Right atrium auricular region (tissue), 2 donors: ENCODE results near the gene FFAR2. TPM values are rescaled to one million over a fixed set of nuclear protein-coding genes. Genes with fewer than 3 reads are reported as not detected.

Source experiments
- DNase-seq: peaks from one replicate; pipeline ENCODE4 v3.0.0-alpha.2; 2019; ENCODE audit warnings: low spot score
- H3K27ac ChIP-seq, 2 donors: fragments of 200-600 bp; sonication (generic); 1 replicate in 1 of 2; 2 replicates in 1 of 2; pipeline ENCODE4 v1.5.1; 2016 to 2019
- H3K27me3 ChIP-seq, 2 donors: fragments of 200-600 bp; sonication (generic); one replicate each; pipeline versions ENCODE4 v1.5.1 to v1.6.0; 2017 to 2019
- H3K36me3 ChIP-seq: fragments of 200-600 bp; sonication (generic); one replicate; pipeline ENCODE4 v1.5.1; 2016
- H3K4me1 ChIP-seq, 2 donors: fragments of 200-600 bp; sonication (generic); one replicate each; pipeline versions ENCODE4 v1.5.1 to v1.6.0; 2017 to 2019
- H3K4me3 ChIP-seq, 2 donors: fragments of 200-600 bp; sonication (generic); 1 replicate in 1 of 2; 2 replicates in 1 of 2; pipeline ENCODE4 v1.5.1; 2017 to 2019; ENCODE audit warnings: mild to moderate bottlenecking in 1 of 2, moderate library complexity in 1 of 2
- H3K9me3 ChIP-seq, 2 donors: fragments of 200-600 bp; sonication (generic); one replicate each; pipeline ENCODE4 v1.5.1; 2019
- total RNA-seq, 2 donors: library from RNA; depleted of rRNA; stranded (reverse); fragments of >200 nt; gene quantifications; one replicate each; pipeline ENCODE4 v1.1.0, GENCODE V29; 2016
- TF ChIP-seq, protein P1 (sequence below), 2 donors: fragments of 200-600 bp; sonication (generic); IDR thresholded peaks; one replicate each; pipeline ENCODE4 v1.5.1; 2019; ENCODE audit warnings: antibody characterized with exemption in 2 of 2

Gene FFAR2
- total RNA-seq, 2 donors from 2014 or later: 0.20 TPM; not detected in 1

- Histone ChIP-seq H3K27ac (no peak overlapping the region), H3K4me1 (no peaks in the 10 kb centered on the region), H3K27me3 (no peaks in the 10 kb centered on the region), H3K4me3 (no peak overlapping the region), H3K36me3 (no peaks in the 10 kb centered on the region), H3K9me3 (no peaks in the 10 kb centered on the region)
- DNase-seq: no peak
- TF ChIP-seq, protein P1, sequence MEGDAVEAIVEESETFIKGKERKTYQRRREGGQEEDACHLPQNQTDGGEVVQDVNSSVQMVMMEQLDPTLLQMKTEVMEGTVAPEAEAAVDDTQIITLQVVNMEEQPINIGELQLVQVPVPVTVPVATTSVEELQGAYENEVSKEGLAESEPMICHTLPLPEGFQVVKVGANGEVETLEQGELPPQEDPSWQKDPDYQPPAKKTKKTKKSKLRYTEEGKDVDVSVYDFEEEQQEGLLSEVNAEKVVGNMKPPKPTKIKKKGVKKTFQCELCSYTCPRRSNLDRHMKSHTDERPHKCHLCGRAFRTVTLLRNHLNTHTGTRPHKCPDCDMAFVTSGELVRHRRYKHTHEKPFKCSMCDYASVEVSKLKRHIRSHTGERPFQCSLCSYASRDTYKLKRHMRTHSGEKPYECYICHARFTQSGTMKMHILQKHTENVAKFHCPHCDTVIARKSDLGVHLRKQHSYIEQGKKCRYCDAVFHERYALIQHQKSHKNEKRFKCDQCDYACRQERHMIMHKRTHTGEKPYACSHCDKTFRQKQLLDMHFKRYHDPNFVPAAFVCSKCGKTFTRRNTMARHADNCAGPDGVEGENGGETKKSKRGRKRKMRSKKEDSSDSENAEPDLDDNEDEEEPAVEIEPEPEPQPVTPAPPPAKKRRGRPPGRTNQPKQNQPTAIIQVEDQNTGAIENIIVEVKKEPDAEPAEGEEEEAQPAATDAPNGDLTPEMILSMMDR (IDR thresholded peaks at IDR 0.05): no peak
Observed at GRCh38 chr19:35410487-35410886, 37.6 kb upstream of the FFAR2 start.

DNA sequence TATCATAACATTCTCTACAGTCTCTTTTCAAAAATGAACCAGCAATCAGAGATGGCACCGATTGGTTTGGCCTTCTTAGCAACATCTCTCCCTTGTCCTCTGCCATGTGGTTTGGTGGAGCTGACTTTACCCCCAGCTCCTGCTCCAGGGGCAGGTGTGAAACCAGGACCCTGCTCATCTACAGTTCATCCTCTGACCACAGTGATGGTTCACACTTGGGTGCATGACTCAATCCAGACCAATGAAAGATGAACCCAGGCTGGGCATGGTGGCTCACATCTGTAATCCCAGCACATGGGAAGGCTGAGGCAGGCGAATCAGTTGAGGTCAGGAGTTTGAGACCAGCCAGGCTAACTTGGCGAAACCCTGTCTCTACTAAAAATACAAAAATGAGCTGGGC is 33.6 kb upstream of the FFAR2 start:
- Histone ChIP-seq H3K4me3 (no peak overlapping the region), H3K4me1 (no peaks in the 10 kb centered on the region), H3K36me3 (no peaks in the 10 kb centered on the region), H3K27ac (no peak overlapping the region), H3K27me3 (no peaks in the 10 kb centered on the region), H3K9me3 (no peaks in the 10 kb centered on the region)
- DNase-seq: no peak
- TF ChIP-seq, protein P1 (IDR thresholded peaks at IDR 0.05): no peak

DNA sequence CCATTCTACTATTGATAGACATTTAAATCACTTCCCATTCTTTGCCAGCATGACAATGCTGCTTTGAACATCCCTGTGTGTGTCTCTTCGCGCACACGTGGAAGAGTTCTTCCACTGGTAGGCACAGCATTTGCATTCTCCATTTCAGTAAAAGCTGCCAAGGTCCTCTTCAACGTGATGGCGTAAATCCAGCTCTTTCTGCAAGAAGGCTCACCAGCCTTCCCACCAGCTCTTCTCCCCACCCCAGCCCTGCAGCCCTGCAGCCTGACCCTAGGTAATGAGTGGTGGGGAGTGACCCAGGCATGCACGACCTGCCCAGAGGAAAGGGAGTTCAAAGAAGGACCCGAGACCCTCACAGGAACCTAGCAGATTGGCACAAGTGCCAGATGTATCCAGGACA is 31.7 kb upstream of the FFAR2 start:
- no peak overlapping the region for H3K27ac ChIP-seq
- TF ChIP-seq, protein P1 (IDR thresholded peaks at IDR 0.05): no peak
- H3K4me1 ChIP-seq: no peaks in the 10 kb centered on the region
- H3K27me3 ChIP-seq: no peaks in the 10 kb centered on the region
- DNase-seq: no peak
- no peaks in the 10 kb centered on the region for H3K36me3 ChIP-seq
- H3K4me3 ChIP-seq: no peak overlapping the region
- H3K9me3 ChIP-seq: no peaks in the 10 kb centered on the region

DNA sequence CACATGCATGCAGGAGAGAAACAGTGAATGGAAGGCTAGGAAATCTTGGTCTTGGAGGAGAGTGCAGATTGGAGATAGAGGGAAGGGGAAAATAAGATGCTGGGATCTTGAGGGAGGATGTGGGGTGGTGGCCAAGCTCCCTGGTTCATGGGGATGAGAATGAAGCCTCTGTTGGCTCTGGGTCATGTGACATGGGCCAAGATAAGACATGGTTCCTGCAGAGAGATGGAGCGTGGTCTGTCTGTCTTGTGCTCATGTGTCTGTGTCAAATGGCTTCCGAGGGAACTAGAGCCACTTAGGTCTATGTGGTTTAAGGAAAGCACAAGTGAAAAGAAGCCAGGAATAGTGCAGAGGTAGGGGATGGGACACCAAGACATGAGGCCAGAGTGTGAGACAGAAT is 30.8 kb upstream of the FFAR2 start:
- Histone ChIP-seq H3K9me3 (no peaks in the 10 kb centered on the region), H3K27me3 (no peaks in the 10 kb centered on the region), H3K36me3 (no peaks in the 10 kb centered on the region), H3K4me1 (no peaks in the 10 kb centered on the region), H3K4me3 (no peak overlapping the region), H3K27ac (no peak overlapping the region)
- TF ChIP-seq, protein P1 (IDR thresholded peaks at IDR 0.05): no peak
- no peak for DNase-seq

GRCh38 chr19:35417713-35418534 is 30.1 kb upstream of the FFAR2 start:
- no peak overlapping the region for H3K4me3 ChIP-seq
- no peaks in the 10 kb centered on the region for H3K4me1 ChIP-seq
- no peak for DNase-seq
- H3K36me3 ChIP-seq: no peaks in the 10 kb centered on the region
- H3K27me3 ChIP-seq: no peaks in the 10 kb centered on the region
- no peak overlapping the region for H3K27ac ChIP-seq
- TF ChIP-seq, protein P1 (IDR thresholded peaks at IDR 0.05): no peak
- no peaks in the 10 kb centered on the region for H3K9me3 ChIP-seq

DNA sequence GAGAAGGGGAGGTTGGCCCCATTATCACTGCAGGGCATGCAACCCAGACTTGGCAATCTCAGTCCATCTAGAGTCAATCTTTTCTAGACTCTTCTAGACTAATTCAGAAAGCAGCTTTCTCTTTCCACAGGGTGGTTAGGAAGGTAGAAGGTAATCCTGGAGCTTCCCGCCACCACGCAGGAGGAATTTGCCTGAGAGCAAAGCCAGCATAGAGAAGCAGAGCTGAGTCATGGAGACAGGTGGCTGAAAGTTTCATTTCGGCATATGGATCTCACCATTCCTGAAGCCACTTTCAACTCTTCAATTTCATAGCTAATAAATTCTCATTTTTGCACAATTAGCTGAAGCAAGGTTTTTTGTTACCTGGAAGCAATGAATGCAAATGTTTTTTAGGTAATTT is 29.0 kb upstream of the FFAR2 start:
- H3K36me3 ChIP-seq: no peaks in the 10 kb centered on the region
- H3K27ac ChIP-seq: no peak overlapping the region
- no peak overlapping the region for H3K4me3 ChIP-seq
- H3K9me3 ChIP-seq: no peaks in the 10 kb centered on the region
- no peak for DNase-seq
- no peaks in the 10 kb centered on the region for H3K27me3 ChIP-seq
- H3K4me1 ChIP-seq: no peaks in the 10 kb centered on the region
- TF ChIP-seq, protein P1 (IDR thresholded peaks at IDR 0.05): no peak
